Activated gamma-delta T cell treated with anti-CD3 and anti-CD28 coated beads, Interleukin-2, amount 50 U/mL, for 16 hours (primary cell): ENCODE results near the gene DOCK10.
"Not testable (repeated sequence)": the region's sequence is repeated elsewhere in the genome, so short reads cannot be mapped to it uniquely, and the experiment has no call there.

ENCODE experiments used
- DNase-seq: peaks from one replicate; pipeline ENCODE4 v3.0.0-alpha.2; 2020; ENCODE audit warnings: low read depth

DOCK10 gene

DNA sequence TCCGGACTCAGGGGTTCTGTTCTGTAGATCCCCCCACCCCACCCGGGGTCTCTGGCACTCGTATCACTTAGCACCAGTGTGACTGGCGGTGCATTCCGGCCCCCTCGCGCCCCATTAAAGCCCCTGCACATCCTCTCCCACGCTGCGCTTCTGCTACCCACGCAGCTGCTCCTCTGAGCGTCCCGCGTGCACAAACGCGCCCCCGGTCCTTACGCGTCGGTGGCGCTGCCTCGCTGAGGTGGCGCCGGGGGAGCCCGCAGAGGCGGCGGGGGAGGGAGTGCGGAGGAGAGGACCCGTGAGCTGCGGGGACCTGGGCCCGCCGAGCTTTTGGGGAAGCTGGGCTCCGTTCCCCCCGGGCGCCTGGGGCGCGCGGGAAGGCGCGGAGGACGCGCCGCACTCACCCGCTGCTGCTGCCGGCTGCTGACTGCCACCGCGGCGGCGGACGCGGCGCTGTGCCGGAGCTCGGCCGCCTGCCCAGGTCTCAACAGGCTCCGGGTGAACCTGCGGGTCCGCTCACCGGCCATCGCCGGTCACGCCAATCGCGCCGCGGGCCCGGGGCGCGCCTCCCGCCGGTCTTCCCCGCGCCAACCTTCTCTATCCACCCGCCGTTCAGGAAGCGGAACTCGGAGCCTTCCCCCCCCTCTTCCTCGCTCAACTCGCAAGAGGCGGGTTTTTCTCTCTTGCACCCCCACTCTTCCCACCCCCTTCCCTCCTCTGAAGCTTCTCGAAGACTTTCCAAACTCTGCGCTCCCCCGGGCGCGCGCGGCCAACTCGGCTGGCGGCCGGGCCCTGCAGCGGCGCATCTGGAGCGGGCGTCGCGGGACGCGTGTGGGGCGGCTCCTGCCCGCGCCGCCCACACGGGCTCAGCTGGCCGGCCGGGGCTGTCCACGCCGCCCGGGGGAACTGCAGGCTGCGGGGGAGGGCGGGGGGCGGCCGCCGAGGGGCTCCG, at the start of gene DOCK10:
TSS of gene DOCK10 (minus strand) at position 618 of the 949 bp plus-strand sequence. CDS start at position 524, 94 bp downstream.
- peak; percentile 20 for DNase-seq

- DNase-seq = no peak
These were observed 49.1 kb upstream of the DOCK10 start for GRCh38 chr2:225091336-225091735.

DNA sequence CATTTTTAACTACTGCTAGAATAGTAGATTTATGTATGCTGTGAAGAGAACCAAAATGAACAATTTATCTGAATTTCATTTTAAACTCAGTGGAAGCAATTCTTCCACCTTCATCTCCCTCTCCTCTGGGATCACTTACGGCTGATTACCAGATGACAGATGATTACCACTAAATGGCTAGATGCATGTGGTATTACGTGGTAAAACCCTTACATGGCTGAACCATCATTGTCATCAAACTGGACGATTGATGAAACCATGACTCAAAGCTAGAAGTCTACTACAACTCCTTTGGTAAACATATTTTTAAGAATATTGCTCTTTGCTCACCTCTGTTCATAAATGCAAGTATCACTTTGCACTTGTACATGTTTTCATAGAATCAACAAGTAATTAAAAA, 48.5 kb upstream of the DOCK10 start:
- DNase-seq = no peak

DNA sequence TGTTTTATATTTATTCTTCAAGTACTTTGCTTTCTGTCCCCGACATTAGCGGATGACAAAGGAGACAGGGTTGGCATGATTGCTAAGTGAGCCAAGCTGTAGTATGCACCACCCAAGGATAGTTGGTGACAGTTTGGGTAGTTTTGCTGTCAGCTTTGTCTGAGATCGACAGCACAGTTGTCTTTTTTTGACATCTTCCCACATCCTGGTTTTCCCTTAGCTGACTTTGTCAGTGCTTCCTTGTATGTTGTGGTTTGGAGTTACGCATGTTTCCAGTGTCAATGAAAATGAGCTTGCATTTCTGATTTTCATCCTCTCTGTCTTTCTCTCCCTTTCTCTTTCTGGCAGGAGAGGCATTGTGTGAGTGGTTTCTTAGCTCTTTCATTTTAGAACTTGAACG, 44.6 kb upstream of the DOCK10 start:
- no peak for DNase-seq

DNA sequence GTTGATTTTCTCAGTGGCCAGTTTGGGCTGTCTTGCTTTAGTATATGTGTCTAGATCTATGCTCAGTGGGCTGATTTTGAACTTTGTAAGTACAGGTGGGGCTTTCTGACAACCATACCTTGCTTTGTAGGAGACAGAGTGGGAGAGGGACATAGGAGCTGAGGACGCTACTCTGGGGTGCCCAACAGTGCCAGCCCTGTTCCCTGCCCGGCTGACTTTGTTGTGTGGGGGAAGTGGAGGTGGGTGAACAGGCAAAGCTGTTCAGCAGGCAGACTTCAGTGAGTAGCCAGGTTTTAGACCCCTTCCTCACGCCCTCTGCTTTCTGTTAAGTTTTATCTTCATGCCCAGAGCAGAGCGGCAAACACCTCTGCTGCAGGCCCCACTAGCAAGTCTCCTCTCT, 44.2 kb upstream of the DOCK10 start:
- no peak for DNase-seq

- DNase-seq = no peak
These were observed 41.0 kb upstream of the DOCK10 start for GRCh38 chr2:225083276-225083675.

GRCh38 chr2:225076125-225076524, 33.9 kb upstream of the DOCK10 start:
- no peak for DNase-seq

GRCh38 chr2:225074919-225075681, 32.8 kb upstream of the DOCK10 start:
- no peak for DNase-seq

DNA sequence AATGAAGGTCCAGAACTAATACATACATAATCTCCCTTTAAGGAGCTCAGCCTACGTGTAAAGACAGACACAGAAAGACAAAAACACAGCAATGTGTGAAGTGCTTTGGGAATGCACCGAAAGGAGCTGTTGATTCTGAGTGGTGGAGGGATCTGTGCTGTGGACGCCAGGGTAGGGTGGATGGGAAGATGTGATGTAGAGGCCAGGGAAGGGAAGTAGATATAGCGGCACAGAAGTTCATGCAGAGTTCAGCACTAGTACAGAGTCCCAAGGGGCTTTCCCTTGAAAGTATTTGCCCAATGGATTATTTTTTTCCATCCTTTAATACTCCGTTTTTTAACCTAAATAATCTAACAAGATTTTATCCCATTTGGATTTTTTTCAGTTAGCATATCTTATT, 32.1 kb upstream of the DOCK10 start:
- DNase-seq = no peak

DNA sequence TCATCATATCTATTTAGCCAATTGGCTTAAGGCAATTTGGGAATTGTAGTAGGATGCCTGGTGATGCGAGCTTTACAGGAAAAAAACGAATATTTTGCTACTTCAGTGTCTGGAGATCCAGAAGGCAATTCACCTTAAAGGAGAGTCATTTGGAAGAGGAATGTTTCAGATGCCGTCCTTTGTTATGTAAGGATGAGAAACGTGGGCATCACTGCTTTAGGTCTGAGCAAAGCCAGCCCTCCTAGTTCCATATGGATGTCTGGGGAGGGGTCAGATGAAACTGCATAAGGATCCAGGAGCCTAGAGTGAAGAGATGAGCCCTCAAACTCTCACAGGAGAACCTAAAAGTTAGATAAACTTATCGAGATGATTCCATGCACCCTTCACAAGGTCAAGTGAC, 30.9 kb upstream of the DOCK10 start:
- no peak for DNase-seq

DNA sequence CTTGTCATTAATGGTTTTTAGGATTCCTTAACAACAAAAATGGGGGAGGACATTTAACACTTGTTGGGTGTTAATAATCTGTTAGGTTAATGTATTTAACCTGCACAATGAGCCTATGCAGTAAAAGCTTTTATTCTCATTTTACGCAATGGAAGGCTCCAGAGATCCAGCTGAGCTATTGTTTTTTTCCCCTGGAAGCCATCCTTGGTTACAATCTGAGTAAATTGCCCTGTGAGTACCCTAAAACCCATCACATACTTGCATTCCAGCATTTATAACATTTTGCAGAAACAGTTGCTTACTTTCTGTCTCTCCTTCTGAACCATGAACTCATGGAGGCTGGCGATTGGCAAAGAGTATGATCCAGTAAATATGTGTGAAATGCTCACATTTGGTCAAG, 30.2 kb upstream of the DOCK10 start:
- DNase-seq = no peak

DNA sequence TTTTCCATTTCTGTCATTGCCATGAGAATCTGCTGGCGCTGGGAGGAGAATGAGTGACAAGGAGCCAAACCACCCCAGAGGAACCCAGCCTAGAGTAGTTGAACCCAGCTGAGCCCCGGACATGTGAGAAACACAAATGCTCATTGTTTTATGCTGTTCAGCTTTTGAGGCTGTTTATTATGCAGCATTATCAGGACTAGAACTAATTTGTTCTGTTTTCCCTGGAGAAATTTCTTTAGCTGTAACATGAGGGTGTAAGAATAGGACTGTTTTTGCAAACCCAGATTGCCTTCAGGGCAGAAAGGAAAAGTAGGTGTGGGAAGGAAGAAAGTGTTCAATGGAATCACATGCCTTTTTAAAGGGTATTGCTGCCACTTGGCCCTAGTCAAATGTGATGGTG, 28.5 kb upstream of the DOCK10 start:
- no peak for DNase-seq

GRCh38 chr2:225069966-225070365, 27.7 kb upstream of the DOCK10 start:
- DNase-seq = no peak

DNA sequence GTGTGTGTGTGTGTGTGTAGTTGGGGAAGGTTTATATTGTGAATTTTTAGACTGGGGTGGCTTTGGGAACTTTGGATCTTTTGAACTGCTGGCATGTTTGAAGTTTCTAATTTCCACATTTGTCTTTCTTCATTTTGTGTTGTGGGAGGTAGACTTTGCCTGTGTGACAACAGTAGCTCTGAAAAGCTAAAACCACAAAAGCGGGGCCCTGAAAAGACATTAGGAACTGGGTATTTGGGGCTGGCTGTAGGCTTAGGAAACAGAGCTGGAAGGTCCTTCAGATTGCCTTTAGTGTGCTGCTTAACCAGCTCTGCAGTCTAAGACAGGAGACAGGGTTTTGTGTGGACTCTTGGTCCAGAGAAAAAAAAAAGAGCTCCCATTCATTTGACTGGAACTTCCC, 27.2 kb upstream of the DOCK10 start:
- DNase-seq = no peak

DNA sequence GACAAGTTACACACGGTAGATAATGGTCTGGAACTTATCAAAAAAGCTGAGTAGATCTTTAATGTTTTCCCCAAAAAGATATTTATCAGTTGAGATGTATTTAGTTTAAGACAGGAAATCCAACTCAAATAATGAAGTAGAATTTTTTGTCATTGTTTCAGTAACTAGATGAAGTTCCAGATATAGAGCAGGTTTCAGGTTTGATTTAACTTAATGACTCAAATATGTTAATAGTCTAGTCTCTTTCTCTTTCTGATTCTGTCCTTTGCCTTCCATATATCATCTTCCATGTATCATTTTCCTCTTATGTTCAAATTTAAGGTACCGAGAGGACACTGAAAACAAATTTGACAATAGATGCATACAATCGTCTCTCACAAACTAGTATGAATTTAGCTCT, 23.6 kb upstream of the DOCK10 start:
- DNase-seq = no peak

DNA sequence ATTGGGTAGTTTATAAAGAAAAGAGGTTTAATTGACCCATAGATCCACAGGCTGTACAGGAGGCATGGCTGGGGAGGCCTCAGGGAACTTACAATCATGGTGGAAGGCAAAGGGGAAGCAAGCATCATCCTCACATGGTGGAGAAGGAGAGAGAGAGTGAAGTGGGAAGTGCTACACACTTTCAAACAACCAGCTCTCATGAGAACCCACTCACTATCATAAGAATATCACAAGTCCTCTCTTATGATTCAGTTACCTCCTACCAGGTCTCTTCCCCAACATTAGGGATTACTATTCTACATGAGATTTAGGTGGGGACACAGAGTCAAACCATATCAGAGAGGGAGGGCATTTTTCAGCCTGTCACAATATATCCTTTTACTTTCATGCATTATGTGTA, 22.7 kb upstream of the DOCK10 start:
- DNase-seq = no peak

DNA sequence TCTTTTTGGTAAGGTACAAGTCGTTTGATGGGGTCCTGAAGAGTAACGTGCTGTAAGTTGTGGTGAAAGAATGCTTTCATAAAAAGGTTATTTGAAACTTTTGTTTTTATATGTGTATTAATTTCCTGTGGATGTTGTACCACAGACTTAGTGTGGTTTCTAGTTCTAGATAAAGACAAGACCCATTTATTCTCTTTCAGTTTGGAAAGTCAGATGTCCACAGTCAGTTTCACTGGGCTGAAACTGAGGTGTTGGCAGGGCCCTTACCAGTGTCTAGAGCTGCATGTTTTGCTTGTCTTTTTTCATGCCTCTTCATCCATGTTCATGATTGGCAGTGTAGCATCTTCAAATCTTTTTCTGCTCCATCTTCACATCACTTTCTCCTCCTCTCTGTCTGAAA, 22.1 kb upstream of the DOCK10 start:
- DNase-seq = no peak

DNA sequence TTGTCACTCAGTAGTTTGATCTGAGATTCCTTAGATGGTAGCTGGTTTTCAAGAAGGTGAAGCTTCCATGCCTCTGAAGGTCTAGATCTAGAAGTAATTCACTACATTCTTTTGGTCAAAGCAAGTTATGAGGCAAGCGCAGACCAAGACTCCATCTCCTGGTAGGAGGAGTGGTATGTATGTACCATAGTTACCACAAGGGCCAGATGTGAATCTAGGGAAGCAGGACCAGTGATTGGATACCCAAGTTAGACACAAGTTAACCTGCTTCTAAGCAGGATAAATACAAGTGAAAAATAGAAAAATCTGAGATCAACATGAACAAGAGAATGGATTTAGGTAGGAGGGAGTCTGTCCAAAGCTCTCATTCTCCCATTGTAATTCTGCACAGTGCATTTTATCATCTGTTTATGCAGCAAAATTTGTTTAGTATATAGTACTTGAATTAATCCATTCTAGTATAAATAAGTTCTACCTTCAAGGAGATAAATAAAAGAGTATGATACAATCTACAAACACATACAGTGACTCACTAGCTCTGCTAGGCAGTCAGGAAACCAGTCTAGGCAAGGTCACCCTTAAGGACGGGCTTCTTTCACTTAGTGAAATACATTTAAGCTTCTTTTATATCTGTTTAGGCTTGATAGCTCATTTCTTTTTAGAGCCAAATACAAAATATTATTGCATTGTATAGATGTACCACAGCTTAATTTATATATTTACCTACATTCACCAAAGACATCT, 14.2 kb upstream of the DOCK10 start:
- no peak for DNase-seq

- DNase-seq = no peak
These were observed 13.4 kb upstream of the DOCK10 start for GRCh38 chr2:225055714-225056113.

DNA sequence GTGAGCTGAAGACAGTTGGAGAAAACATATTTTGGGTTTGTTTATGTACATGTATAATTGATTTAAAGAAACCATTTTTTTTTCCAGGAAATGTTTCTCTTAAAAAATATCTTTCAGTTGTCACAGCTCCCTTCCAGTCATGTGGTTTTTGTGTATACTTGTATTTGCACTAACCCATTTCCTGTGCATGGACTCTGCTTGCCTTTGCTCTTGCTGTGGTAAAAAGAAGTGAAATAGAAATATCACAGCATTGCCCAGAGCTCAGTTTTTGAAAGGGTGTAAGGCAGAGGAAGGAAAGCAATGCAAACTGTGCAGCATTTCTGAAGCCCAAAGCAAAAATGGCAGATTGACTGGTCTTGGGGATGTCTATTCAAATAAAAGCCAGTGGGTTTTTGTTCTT, 10.4 kb upstream of the DOCK10 start:
- peak; percentile 12 for DNase-seq

GRCh38 chr2:225047502-225047901, 5.2 kb upstream of the DOCK10 start:
- DNase-seq = not testable (repeated sequence)

DNA sequence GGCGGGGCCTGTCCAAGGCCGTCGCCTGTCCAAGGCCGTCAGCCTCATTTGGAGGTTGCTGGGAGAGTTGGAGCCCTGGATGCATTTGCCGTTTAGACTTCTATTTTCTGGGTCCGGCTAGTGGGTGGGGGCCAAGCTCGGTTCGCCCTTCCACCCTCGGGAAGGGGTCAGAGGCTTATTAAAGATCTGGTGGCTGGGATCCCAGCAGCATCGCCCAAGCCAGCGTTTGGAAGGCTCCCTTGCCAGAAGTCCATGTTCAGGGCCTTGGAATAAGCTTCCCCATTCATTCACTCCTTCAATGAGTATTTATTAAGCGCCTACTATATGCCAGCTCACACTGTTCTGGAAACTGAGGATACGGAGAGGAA, 516 bp upstream of the DOCK10 start:
- no peak for DNase-seq
